KMS-11 (cell line): ENCODE measurements around the gene PRKACB.

Source experiments
- H2AFZ ChIP-seq: fragments of 200-600 bp; sonication (generic); 2 replicates; pipeline ENCODE4 v1.6.1; 2016; ENCODE audit warnings: antibody characterized with exemption, mixed run types, low read depth
- H3K27ac ChIP-seq: fragments of 200-600 bp; sonication (generic); 2 replicates; pipeline ENCODE4 v1.6.1; 2016; ENCODE audit warnings: mild to moderate bottlenecking, mixed run types
- H3K27me3 ChIP-seq: fragments of 200-600 bp; sonication (generic); 2 replicates; pipeline ENCODE4 v1.6.1; 2017; ENCODE audit warnings: mild to moderate bottlenecking, low read depth, mixed run types, moderate library complexity; ENCODE audit not compliant: insufficient read depth
- H3K36me3 ChIP-seq: fragments of 200-600 bp; sonication (generic); 2 replicates; pipeline ENCODE4 v1.6.1; 2017; ENCODE audit warnings: mild to moderate bottlenecking, mixed run types; ENCODE audit not compliant: insufficient read depth
- H3K4me1 ChIP-seq: fragments of 200-600 bp; sonication (generic); 2 replicates; pipeline ENCODE4 v1.6.1; 2016; ENCODE audit warnings: mild to moderate bottlenecking, low read depth, mixed run types; ENCODE audit not compliant: poor library complexity, severe bottlenecking
- H3K4me2 ChIP-seq: fragments of 200-600 bp; sonication (generic); 2 replicates; pipeline ENCODE4 v1.7.0; 2016; ENCODE audit warnings: mild to moderate bottlenecking, mixed run types
- H3K4me3 ChIP-seq: fragments of 200-600 bp; sonication (generic); IDR thresholded peaks from 2 replicates; pipeline ENCODE4 v1.6.1; 2017; ENCODE audit warnings: low read depth, low read length, mixed read lengths; ENCODE audit not compliant: insufficient read depth
- H3K79me2 ChIP-seq: fragments of 200-600 bp; sonication (generic); 2 replicates; pipeline ENCODE4 v1.6.1; 2016; ENCODE audit warnings: low read depth, mixed run types; ENCODE audit not compliant: insufficient read depth
- H3K9ac ChIP-seq: fragments of 200-600 bp; sonication (generic); 2 replicates; pipeline ENCODE4 v1.6.1; 2016; ENCODE audit warnings: mild to moderate bottlenecking, mixed run types
- H4K20me1 ChIP-seq: fragments of 200-600 bp; sonication (generic); 2 replicates; pipeline ENCODE4 v1.6.1; 2016; ENCODE audit warnings: mild to moderate bottlenecking, mixed run types; ENCODE audit not compliant: insufficient read depth
- CTCF ChIP-seq: fragments of 200-600 bp; sonication (generic); conservative IDR thresholded peaks from 2 replicates; pipeline ENCODE4 v1.6.1; 2017; ENCODE audit warnings: low read depth, mild to moderate bottlenecking, antibody characterized with exemption, low read length, moderate library complexity, mixed read lengths

Gene PRKACB

GRCh38 chr1:84163123-84163931 is 19.3 kb downstream of the PRKACB start:
- Histone ChIP-seq H3K9ac (no peak overlapping the region), H2AFZ (no peak overlapping the region), H3K27ac (no peak overlapping the region), H3K4me2 (no peak overlapping the region), H3K36me3 (no peaks in the 10 kb centered on the region), H4K20me1 (no peaks in the 10 kb centered on the region), H3K4me3 (no peak overlapping the region), H3K79me2 (no peaks in the 10 kb centered on the region), H3K4me1 (no peaks in the 10 kb centered on the region), H3K27me3 (no peaks in the 10 kb centered on the region)
- no peak for TF ChIP-seq CTCF

GRCh38 chr1:84164161-84164560 is 20.1 kb downstream of the PRKACB start:
- Histone ChIP-seq H3K79me2 (no peaks in the 10 kb centered on the region), H2AFZ (no peak overlapping the region), H3K27ac (no peak overlapping the region)

GRCh38 chr1:84164567-84165021 is 20.5 kb downstream of the PRKACB start:
- Histone ChIP-seq H3K4me2 (no peak overlapping the region), H3K36me3 (no peaks in the 10 kb centered on the region), H3K4me1 (no peaks in the 10 kb centered on the region), H3K27me3 (no peaks in the 10 kb centered on the region), H3K27ac (no peak overlapping the region), H4K20me1 (no peaks in the 10 kb centered on the region), H3K4me3 (no peak overlapping the region), H2AFZ (no peak overlapping the region), H3K79me2 (no peaks in the 10 kb centered on the region), H3K9ac (no peak overlapping the region)
- no peak for TF ChIP-seq CTCF

More at GRCh38 chr1:84164161-84164560, 20.1 kb downstream of the PRKACB start:
- no peak for TF ChIP-seq CTCF
- Histone ChIP-seq H3K4me1 (no peaks in the 10 kb centered on the region), H3K36me3 (no peaks in the 10 kb centered on the region), H3K4me2 (no peak overlapping the region), H3K4me3 (no peak overlapping the region), H3K27me3 (no peaks in the 10 kb centered on the region), H4K20me1 (no peaks in the 10 kb centered on the region), H3K9ac (no peak overlapping the region)

- no peaks in the 10 kb centered on the region for H3K79me2 ChIP-seq
- H2AFZ ChIP-seq = no peak overlapping the region
- H3K4me3 ChIP-seq = no peak overlapping the region
- H4K20me1 ChIP-seq = no peaks in the 10 kb centered on the region
- no peak overlapping the region for H3K4me2 ChIP-seq
- H3K36me3 ChIP-seq = no peaks in the 10 kb centered on the region
- TF ChIP-seq CTCF = no peak
- H3K9ac ChIP-seq = no peak overlapping the region
- no peak overlapping the region for H3K27ac ChIP-seq
- H3K27me3 ChIP-seq = no peaks in the 10 kb centered on the region
- H3K4me1 ChIP-seq = no peaks in the 10 kb centered on the region
Observed at GRCh38 chr1:84165601-84166000, 21.5 kb downstream of the PRKACB start.
